Thoracic aorta (tissue), 2 donors: Measurements from ENCODE around the gene CUEDC1. TPM values are rescaled to one million over a fixed set of nuclear protein-coding genes. Genes with fewer than 3 reads are reported as not detected.

Experiments used
- ATAC-seq: fragments of 150-250 bp; one replicate; pipeline ENCODE4 v1.8.0; 2017; ENCODE audit warnings: low read depth; ENCODE audit not compliant: insufficient number of reproducible peaks, low FRiP score
- DNase-seq: peaks from one replicate; pipeline ENCODE4 v3.0.0-alpha.2; 2020; ENCODE audit warnings: low spot score
- H3K27ac ChIP-seq, 2 donors: fragments of 200-600 bp; sonication (generic); 1 replicate in 1 of 2; 2 replicates in 1 of 2; pipeline ENCODE4 v1.5.1; 2016; ENCODE audit warnings: mild to moderate bottlenecking in 2 of 2, moderate library complexity in 2 of 2
- H3K27me3 ChIP-seq: fragments of 200-600 bp; sonication (generic); replicated peaks from 2 replicates; pipeline ENCODE4 v1.6.0; 2016; ENCODE audit warnings: mild to moderate bottlenecking; ENCODE audit not compliant: insufficient read depth
- H3K36me3 ChIP-seq: fragments of 200-600 bp; sonication (generic); one replicate; pipeline ENCODE4 v1.5.1; 2016
- H3K4me1 ChIP-seq, 2 donors: fragments of 200-600 bp; sonication (generic); 1 replicate in 1 of 2; 2 replicates in 1 of 2; pipeline versions ENCODE4 v1.5.1 to v1.6.0; 2016; ENCODE audit warnings: low read depth in 2 of 2, mild to moderate bottlenecking in 1 of 2; ENCODE audit not compliant: control insufficient read depth in 1 of 2
- H3K4me3 ChIP-seq: fragments of 200-600 bp; sonication (generic); 2 replicates; pipeline ENCODE4 v1.5.1; 2016; ENCODE audit warnings: mild to moderate bottlenecking
- H3K9me3 ChIP-seq: fragments of 200-600 bp; sonication (generic); 2 replicates; pipeline ENCODE4 v1.5.1; 2016
- CTCF ChIP-seq: fragments of 200-600 bp; sonication (generic); IDR thresholded peaks from one replicate; pipeline ENCODE4 v1.5.1; 2019; ENCODE audit warnings: antibody characterized with exemption
- total RNA-seq, 2 donors: library from RNA; depleted of rRNA; stranded (reverse); fragments of >200 nt; gene quantifications; one replicate each; pipeline versions ENCODE4 v1.1.0 to v1.2.3, GENCODE V29; 2016

The CUEDC1 gene
- total RNA-seq, 2 donors from 2014 or later, result 32.7 to 93.1 TPM

GRCh38 chr17:57869617-57870282 is 85.5 kb downstream of the CUEDC1 start:
- no peak overlapping the region for H3K4me3 ChIP-seq
- no peak for TF ChIP-seq CTCF
- no peak for DNase-seq
- peak overlapping the region in 1 of 2 donors; percentile 94 for H3K27ac ChIP-seq
- no peak for ATAC-seq
- H3K36me3 ChIP-seq, result peaks cover 10% of the 10 kb centered on the region
- H3K9me3 ChIP-seq, result no peaks in the 10 kb centered on the region
- H3K27me3 ChIP-seq, result no peaks in the 10 kb centered on the region
- H3K4me1 ChIP-seq, result peaks cover 42 to 66% of the 10 kb centered on the region in 2 donors

GRCh38 chr17:57868910-57869616 is 86.1 kb downstream of the CUEDC1 start:
- peaks cover 13% of the 10 kb centered on the region for H3K36me3 ChIP-seq
- no peak for TF ChIP-seq CTCF
- H3K9me3 ChIP-seq, result no peaks in the 10 kb centered on the region
- H3K27ac ChIP-seq, result peak overlapping the region; percentile 82 to 94
- no peak for DNase-seq
- no peaks in the 10 kb centered on the region for H3K27me3 ChIP-seq
- no peak overlapping the region for H3K4me3 ChIP-seq
- ATAC-seq, result no peak
- peaks cover 38 to 59% of the 10 kb centered on the region in 2 donors for H3K4me1 ChIP-seq

GRCh38 chr17:57868007-57868909 is 87.0 kb downstream of the CUEDC1 start:
- peak overlapping the region; percentile 45 for H3K4me3 ChIP-seq
- H3K4me1 ChIP-seq, result peaks cover 30 to 51% of the 10 kb centered on the region in 2 donors
- DNase-seq (peak; percentile 69), ATAC-seq (peak; percentile 89)
- peaks cover 13% of the 10 kb centered on the region for H3K36me3 ChIP-seq
- no peaks in the 10 kb centered on the region for H3K27me3 ChIP-seq
- TF ChIP-seq CTCF, result peak; percentile 53
- peak overlapping the region; percentile 82 to 94 for H3K27ac ChIP-seq
- H3K9me3 ChIP-seq, result no peaks in the 10 kb centered on the region

- Histone ChIP-seq H3K36me3 (peaks cover 6% of the 10 kb centered on the region), H3K4me3 (no peak overlapping the region), H3K4me1 (peaks cover 28 to 48% of the 10 kb centered on the region in 2 donors), H3K9me3 (no peaks in the 10 kb centered on the region), H3K27ac (peak overlapping the region; percentile 82 to 94), H3K27me3 (no peaks in the 10 kb centered on the region)
- no peak for TF ChIP-seq CTCF
- ATAC-seq, result no peak
- DNase-seq, result no peak
Measured at GRCh38 chr17:57867126-57867525, 88.1 kb downstream of the CUEDC1 start.

GRCh38 chr17:57866723-57867122 is 88.5 kb downstream of the CUEDC1 start:
- Histone ChIP-seq H3K4me1 (peaks cover 28 to 50% of the 10 kb centered on the region in 2 donors), H3K4me3 (no peak overlapping the region), H3K27ac (peak overlapping the region; percentile 82 to 94), H3K36me3 (peaks cover 3% of the 10 kb centered on the region), H3K9me3 (no peaks in the 10 kb centered on the region), H3K27me3 (no peaks in the 10 kb centered on the region)
- no peak for TF ChIP-seq CTCF
- DNase-seq, result no peak
- no peak for ATAC-seq
